Esophagus squamous epithelium (tissue), 4 donors: ENCODE measurements around the gene IFNL3.
"Not testable (repeated sequence)": the region's sequence is repeated elsewhere in the genome, so short reads cannot be mapped to it uniquely, and the experiment has no call there.

Source experiments
- CTCF ChIP-seq, 6 experiments: fragments of 450-650 bp in 4 of 6; fragments of 200-600 bp in 2 of 6; sonication (generic) in 2 of 6; IDR thresholded peaks; one replicate each; pipeline ENCODE4 v1.5.1; 2016 to 2019; ENCODE audit warnings: antibody characterized with exemption in 6 of 6, mild to moderate bottlenecking in 4 of 6, moderate library complexity in 4 of 6
- POLR2A ChIP-seq, 4 donors: fragments of 450-650 bp; IDR thresholded peaks; one replicate each; pipeline ENCODE4 v1.6.1; 2017; ENCODE audit warnings: antibody characterized with exemption in 4 of 4, mild to moderate bottlenecking in 4 of 4, moderate library complexity in 3 of 4

GRCh38 chr19:39273859-39274258 is 29.1 kb upstream of the IFNL3 start:
- not testable (repeated sequence) for TF ChIP-seq CTCF, POLR2A (IDR thresholded peaks at IDR 0.05)
